ENCODE results near the gene CD74. TPM values are rescaled to one million over a fixed set of nuclear protein-coding genes. Genes with fewer than 3 reads are reported as not detected.

The CD74 gene
- total RNA-seq, 1 donor from 2014 or later: not detected

DNA sequence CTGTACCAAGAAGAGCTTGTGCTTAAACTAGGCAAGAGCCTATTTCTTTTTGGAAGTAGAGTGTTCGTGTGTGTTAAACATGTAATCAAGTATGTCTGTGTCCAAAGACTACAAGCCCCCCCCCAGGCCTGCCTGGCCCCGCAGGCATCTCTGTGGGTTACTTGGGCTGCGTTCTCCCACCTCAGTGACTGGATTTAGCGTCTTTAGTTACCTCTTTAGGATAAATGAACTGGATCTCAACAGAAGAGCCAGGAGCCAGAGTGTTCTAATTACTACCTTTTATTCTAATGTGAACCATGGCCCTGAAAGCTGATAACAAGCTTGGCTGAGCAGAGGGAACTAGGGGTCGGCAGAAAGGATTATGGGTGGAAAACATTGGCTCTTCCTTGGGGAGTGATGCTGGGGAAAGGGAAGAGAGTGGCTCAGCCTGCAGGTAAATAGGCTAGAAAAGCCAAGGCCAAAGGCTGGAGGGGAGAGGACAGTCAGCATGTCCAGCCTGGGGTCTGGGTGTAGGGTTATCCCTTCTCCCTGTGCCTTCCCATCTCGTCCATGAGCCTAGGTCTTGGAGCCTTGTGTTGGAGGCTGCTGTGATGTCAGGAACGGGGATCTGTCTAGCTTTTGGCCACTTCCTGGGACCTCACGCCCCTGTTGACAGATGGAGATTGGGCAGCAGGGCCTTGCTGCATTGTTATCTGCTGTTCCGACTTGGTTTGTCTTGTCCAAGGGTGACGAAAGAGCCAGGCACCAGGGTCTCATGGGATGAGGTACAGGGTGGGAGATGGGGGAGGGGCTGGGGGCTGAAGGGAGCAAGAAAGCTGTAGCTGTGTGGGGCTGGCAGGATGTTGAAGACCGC, 11.1 kb downstream of the CD74 start:
- DNase-seq (ENCODE audit: extremely low spot score, unreplicated experiment): no peak
- H3K4me3 Mint-ChIP-seq (ENCODE audit: unreplicated experiment): no peak overlapping the region
- peaks cover 23% of the 10 kb centered on the region for H3K36me3 Mint-ChIP-seq (ENCODE audit: unreplicated experiment)
- no peaks in the 10 kb centered on the region for H3K27me3 Mint-ChIP-seq (ENCODE audit: unreplicated experiment)
- no peak overlapping the region for H3K27ac Mint-ChIP-seq (ENCODE audit: unreplicated experiment)
- H3K9me3 Mint-ChIP-seq (ENCODE audit: unreplicated experiment): no peaks in the 10 kb centered on the region
- peaks cover 24% of the 10 kb centered on the region for H3K4me1 Mint-ChIP-seq (ENCODE audit: unreplicated experiment)
- TF ChIP-seq, protein P1, sequence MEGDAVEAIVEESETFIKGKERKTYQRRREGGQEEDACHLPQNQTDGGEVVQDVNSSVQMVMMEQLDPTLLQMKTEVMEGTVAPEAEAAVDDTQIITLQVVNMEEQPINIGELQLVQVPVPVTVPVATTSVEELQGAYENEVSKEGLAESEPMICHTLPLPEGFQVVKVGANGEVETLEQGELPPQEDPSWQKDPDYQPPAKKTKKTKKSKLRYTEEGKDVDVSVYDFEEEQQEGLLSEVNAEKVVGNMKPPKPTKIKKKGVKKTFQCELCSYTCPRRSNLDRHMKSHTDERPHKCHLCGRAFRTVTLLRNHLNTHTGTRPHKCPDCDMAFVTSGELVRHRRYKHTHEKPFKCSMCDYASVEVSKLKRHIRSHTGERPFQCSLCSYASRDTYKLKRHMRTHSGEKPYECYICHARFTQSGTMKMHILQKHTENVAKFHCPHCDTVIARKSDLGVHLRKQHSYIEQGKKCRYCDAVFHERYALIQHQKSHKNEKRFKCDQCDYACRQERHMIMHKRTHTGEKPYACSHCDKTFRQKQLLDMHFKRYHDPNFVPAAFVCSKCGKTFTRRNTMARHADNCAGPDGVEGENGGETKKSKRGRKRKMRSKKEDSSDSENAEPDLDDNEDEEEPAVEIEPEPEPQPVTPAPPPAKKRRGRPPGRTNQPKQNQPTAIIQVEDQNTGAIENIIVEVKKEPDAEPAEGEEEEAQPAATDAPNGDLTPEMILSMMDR (IDR thresholded peaks at IDR 0.05): no peak

DNA sequence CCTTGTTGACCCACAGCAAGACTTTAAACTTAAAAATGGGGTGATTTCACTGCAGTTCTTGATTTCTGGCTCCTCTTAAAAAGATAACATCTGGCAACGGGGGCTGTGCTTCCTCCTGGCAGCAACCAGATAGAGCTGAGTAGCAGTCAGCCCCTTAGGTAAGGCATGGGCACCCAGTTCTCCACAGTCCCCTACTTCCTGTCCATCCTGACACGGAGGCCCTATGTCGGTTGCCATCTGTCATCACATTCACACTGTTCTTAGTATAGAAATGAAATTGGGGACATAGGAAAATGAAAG, 11.7 kb downstream of the CD74 start:
- DNase-seq (ENCODE audit: extremely low spot score, unreplicated experiment): no peak
- TF ChIP-seq, protein P1 (IDR thresholded peaks at IDR 0.05): no peak
- Mint-ChIP-seq H3K9me3 (ENCODE audit: unreplicated experiment) (no peaks in the 10 kb centered on the region), H3K4me1 (ENCODE audit: unreplicated experiment) (peaks cover 24% of the 10 kb centered on the region), H3K36me3 (ENCODE audit: unreplicated experiment) (peaks cover 29% of the 10 kb centered on the region), H3K4me3 (ENCODE audit: unreplicated experiment) (no peak overlapping the region), H3K27me3 (ENCODE audit: unreplicated experiment) (no peaks in the 10 kb centered on the region), H3K27ac (ENCODE audit: unreplicated experiment) (no peak overlapping the region)

DNA sequence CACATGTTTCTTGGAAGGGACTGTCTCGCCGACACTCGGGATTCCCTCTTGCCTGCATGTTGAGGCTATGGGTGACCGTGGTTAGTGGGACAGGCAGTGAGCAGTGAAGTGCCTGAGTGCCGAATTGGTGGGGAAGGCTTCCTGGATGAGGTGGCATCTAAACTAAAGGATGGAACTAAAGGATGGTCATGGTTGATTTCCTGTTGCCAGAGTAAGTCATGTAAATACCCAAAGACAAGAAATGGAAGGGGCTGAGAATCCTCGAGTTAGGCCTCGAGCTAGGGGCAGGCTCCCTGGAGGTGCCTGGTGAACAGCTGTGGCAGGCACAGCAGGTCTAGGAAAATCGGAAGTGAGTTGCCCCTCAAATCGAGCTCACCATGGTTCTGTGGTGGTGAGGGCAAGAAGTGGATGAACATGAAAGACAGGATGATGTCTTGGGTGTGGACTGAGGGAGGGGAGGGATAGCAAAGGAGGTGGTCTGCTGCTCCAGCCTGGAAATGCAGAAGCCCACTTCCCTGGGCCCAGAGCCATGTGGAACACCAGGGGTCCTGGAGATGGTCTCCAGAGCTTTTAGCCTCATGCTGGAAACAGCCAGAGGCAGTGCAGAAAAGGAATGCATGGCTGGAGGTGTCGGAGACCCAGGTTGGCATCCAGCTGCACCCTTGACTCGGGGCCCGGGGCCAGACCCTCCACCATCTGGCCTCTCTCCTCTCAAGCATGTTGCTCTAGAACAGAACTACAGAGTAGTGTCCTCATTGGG, 12.2 kb downstream of the CD74 start:
- H3K27ac Mint-ChIP-seq (ENCODE audit: unreplicated experiment): no peak overlapping the region
- no peaks in the 10 kb centered on the region for H3K27me3 Mint-ChIP-seq (ENCODE audit: unreplicated experiment)
- H3K36me3 Mint-ChIP-seq (ENCODE audit: unreplicated experiment): peaks cover 32% of the 10 kb centered on the region
- no peak for DNase-seq (ENCODE audit: extremely low spot score, unreplicated experiment)
- H3K4me1 Mint-ChIP-seq (ENCODE audit: unreplicated experiment): peaks cover 24% of the 10 kb centered on the region
- TF ChIP-seq, protein P1 (IDR thresholded peaks at IDR 0.05): no peak
- no peak overlapping the region for H3K4me3 Mint-ChIP-seq (ENCODE audit: unreplicated experiment)
- H3K9me3 Mint-ChIP-seq (ENCODE audit: unreplicated experiment): no peaks in the 10 kb centered on the region

DNA sequence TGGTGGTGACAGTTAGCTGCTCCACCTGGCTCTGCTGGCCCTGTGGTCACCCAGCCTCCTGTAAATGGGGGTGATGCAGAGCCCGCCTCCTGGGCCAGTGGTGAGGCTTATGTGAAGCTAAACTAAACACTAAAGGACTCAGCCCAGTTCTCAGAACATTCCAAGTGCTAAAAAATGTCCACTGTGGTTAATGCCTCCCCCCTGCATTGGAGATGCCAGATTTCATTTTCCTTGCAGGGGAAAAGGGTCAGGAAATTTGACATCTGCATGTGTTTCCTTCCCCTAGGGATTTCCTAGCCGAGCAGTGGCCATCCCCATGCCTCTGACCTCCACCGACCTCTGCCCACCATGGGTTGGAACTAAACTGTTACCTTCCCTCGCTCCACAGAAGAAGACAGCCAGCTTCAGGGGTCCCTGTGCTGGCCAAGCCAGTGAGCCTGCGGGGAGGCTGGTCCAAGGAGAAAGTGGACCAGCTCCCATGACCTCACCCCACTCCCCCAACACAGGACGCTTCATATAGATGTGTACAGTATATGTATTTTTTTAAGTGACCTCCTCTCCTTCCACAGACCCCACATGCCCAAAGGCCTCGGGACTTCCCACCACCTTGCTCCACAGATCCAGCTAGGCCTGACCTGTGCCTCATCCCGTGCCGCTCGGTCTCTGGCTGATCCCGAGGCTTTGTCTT, 13.0 kb downstream of the CD74 start:
- DNase-seq (ENCODE audit: extremely low spot score, unreplicated experiment): no peak
- TF ChIP-seq, protein P1 (IDR thresholded peaks at IDR 0.05): no peak

More for the DNA sequence above, 13.0 kb downstream of the CD74 start:
- peaks cover 36% of the 10 kb centered on the region for H3K36me3 Mint-ChIP-seq (ENCODE audit: unreplicated experiment)
- H3K4me3 Mint-ChIP-seq (ENCODE audit: unreplicated experiment): no peak overlapping the region
- H3K9me3 Mint-ChIP-seq (ENCODE audit: unreplicated experiment): no peaks in the 10 kb centered on the region
- peaks cover 24% of the 10 kb centered on the region for H3K4me1 Mint-ChIP-seq (ENCODE audit: unreplicated experiment)
- H3K27me3 Mint-ChIP-seq (ENCODE audit: unreplicated experiment): no peaks in the 10 kb centered on the region
- H3K27ac Mint-ChIP-seq (ENCODE audit: unreplicated experiment): no peak overlapping the region

All from osteocyte (in vitro differentiated cells).